DMS 273 (cell line): ENCODE data around the gene PSMD2.

Experiments used
- DNase-seq: peaks from one replicate; lab custom pipeline; 2025; ENCODE audit not compliant: unreplicated experiment; lab: John Stamatoyannopoulos, UW

Gene PSMD2

DNA sequence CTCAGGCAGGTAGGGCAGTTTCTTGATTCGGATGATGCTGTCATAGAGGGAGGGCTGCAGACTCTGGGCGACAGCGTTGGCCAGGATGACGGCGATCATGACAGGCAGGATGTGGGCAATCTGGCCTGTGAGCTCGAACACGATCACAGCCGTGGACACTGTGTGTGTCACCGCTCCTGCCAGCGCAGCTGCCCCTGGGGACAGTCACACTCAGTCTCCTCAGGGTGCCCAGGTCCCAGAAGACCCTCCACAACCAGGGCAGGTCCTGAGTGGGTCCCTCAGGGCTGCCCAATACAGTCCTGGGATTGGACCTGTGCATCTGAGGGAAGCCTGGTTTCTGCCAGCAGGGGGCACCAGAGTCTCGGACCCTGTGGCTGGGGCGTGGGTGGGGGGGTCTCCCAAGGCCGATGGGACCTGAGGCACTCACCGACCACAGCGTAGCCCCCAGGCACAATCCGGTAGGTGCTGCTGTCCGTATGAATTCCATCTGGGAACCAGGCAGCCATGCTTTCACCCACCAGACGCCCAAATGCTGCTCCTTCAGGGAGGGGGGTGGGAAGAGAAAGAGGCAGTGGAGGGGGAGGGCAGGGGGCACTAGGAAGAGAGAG is 55.2 kb downstream of the PSMD2 start:
- peak; percentile 78 for DNase-seq

DNA sequence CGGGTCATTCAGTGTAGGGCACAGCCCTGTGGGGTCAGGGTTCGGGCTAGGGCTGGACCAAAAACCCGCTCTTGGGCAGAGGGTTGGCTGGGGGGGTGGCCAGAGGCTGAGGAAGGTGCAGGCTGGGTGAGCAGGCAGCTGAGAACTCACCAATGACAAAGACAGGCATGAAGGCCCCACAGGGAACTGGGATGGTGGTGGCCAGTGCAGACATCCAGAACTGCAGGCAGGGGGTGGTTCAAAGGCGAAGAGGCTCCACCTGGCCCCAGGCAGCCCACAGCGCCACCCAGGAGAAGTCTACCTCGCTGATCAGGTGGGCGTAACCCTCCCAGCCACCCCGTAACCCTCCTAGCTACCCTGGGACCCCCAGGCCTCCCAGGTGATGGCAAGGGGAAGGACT is 55.7 kb downstream of the PSMD2 start:
- DNase-seq: no peak

DNA sequence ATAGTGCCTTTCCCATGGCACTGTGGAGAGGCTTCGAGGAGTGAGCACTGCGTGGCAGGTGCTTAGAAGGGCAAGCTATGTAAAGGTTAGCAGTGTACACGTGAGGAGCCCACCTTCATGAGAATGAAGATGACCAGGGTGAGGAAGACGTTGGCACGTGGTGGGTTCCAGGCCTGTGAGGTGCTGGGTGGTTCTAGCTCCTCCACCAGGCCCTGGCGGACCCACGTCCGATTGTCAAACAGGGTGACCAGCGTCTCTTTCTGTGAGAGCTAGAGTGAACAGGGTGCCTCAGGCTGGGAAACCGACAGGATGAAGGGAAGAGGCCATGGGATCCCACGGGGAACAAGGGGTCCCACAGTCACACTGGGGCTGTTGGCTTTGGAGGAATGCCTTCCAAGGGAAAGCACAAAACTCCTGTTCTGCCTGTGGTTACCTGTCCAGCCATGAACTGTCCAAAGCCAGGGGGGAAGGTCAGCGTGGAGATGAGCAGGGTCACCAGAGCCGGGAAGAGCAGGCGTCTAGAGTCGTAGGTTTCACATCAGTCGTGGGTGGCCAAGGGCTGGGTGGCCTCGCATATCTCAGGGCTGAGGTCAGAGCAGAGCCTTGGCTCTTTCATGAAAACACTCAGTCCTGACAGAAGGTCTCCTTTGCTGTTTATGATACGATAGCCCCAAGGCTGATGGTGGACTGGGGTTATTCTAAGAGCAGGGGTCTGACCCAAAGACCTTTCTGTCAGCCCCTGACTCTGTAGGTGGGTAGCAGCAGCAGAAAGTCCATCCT is 56.4 kb downstream of the PSMD2 start:
- DNase-seq: no peak

DNA sequence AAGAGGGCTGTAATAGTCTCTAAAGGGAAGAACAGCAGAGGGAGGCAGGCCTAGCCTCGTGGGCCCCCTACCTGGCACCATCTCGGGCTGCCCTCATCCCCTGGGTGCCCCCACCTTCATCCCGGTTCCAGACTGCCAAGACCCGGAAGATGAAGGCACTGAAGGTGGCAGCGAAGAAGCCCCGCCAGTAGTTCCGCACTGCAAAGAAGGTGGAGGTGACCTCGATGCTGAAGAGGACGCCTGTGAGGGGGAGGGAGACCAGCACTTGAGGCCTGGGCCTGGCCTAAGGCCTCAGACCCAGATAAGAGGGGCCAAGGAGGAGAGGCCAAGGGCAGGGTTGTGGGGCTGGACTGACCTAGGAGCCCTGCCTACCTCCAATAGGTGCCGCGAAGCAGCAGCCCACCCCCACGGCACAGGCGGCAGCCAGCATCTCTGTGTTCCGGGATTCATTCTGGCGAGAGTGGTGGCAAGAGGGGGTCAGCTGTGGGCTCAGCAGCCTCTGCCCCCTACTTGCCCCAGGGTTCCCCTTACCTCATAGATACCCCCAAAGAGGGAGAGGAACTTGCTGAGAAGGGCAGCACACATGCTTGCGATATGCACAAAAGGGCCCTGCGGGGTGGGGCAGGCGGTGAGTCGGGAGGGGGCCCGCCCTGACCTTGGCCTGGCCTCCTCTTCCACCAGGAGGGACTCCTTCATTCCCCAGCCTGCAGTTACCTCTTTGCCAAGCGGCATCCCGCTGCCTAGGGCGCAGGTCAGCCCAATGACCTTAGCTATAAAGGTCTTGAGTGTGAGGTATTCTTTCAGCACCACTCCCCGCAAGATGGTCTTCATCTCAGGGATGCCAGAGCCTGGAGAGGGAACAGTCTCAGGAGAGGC is 58.4 kb downstream of the PSMD2 start:
- no peak for DNase-seq

DNA sequence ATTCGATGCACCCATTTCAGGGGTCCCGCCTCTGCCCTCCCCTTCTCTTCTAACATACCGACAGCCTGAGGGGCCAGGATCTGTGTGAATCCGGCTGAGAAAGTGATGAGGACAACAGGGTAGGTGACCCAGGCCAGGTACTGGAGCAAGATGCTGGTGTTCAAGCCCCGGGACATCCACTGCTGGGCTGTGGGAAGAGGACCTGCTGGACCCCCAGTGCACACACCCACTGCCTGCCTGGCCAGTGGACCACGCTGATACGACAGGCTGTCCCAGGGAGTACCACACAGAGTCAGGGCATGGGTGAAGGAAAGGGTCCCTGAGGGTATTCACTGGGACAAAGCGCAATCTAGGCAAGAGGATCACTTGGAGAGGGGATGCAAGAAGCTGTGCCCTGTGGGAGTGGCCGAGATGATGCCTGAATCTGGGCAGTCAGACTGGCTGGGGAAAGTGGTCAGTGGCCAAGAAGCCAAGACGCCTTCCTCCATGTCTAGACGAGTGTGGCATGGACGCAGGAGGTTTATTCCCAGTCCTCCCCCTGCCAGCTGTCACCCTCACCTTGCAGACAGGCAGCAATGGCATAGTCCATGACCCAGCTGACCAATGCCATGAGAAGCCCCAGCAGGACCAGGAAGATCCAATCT is 59.2 kb downstream of the PSMD2 start:
- DNase-seq: no peak
